ENCODE measurements around the gene HOXB7.

The HOXB7 gene

DNA sequence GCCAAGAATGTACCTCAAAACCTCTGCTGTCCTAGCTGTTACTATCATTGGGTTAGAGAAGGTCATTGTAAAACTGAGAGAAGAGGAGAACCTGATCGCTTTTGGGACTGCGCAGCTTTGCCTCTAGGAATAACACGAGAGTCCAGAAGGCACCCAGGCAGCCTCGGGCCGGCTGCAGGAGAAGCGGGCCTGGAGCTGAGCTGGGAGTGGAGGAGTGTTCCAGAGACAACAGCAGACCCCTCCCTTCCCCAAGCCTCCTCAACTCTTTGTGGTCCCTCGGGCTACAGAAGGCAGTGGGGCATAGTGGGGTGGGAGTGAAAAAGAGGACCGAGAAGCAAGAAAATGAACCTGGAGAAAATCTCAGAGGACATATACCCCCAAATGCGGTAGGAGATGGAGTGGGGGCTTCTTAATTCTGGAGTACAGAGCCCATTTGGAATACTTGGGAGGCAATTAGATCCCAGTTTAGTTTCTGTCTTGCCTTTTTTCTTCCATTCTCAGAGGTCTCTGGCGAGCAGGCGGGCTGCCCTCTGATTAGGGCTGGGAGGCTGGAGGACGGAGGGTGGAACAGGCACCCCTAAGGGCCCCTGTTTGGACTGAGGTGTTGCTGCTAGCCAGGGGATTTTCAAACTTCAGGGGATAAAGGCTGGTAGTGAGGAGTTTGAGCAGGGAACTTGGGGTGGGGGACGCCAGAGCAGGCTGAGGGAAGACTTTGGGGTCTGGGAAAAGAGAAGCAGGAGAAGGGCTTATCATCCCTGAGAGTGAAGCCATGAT, 52.6 kb downstream of the HOXB7 start:
- Histone ChIP-seq H3K4me1 (peaks cover 16% of the 10 kb centered on the region), H3K9me3 (no peaks in the 10 kb centered on the region), H3K4me3 (no peak overlapping the region), H3K36me3 (replicated peaks) (no peaks in the 10 kb centered on the region), H3K27me3 (ENCODE audit: low read depth) (no peaks in the 10 kb centered on the region)
- in situ Hi-C loops (cut with MboI; ENCODE audit: low sequenced_read_pairs) = no loop called here
- no peak for DNase-seq (ENCODE audit: low spot score in 2 of 2)

All from HAP-1 (cell line).